IMR-90 (cell line): ENCODE measurements around the gene LMNTD2. TPM values are rescaled to one million over a fixed set of nuclear protein-coding genes. Genes with fewer than 3 reads are reported as not detected.

Experiments
- ATAC-seq: fragments of 200-7000 bp; cut with Tn5 transposase; 2 replicates; pipeline ENCODE4 v1.9.1; 2020; ENCODE audit warnings: low read depth, mild to moderate bottlenecking, moderate library complexity
- BruUV-seq: library from RNA; stranded (reverse); fragments of 400-500 nt; replicated peaks from 2 replicates; lab custom pipeline; 2021; lab: Mats Ljungman, UMichigan
- CTCF ChIA-PET: fragments of 300-600 bp; formaldehyde crosslinking; extraction: SDS; loops from one replicate; lab custom pipeline; 2021; ENCODE audit warnings: antibody characterized with exemption; lab: Yijun Ruan, JAX
- POLR2A ChIA-PET: fragments of 300-600 bp; sonication (Branson Sonifier 250); formaldehyde crosslinking; loops from one replicate; lab custom pipeline; 2022; ENCODE audit warnings: antibody characterized with exemption; ENCODE audit not compliant: unreplicated experiment; lab: Charles Lee
- DNase-seq: peaks from one replicate; pipeline ENCODE4 v3.0.0; 2013
- H2AFZ ChIP-seq: replicated peaks from 2 replicates; pipeline ENCODE3; 2013; ENCODE audit warnings: low read length, mild to moderate bottlenecking; ENCODE audit not compliant: poor library complexity
- H2AK5ac ChIP-seq: 2 replicates; pipeline ENCODE4 v1.6.1; 2013; ENCODE audit warnings: low read depth, low read length, inconsistent platforms
- H2AK9ac ChIP-seq: replicated peaks from 2 replicates; pipeline ENCODE3; 2013; ENCODE audit warnings: mild to moderate bottlenecking, low read depth, low read length, moderate library complexity; ENCODE audit not compliant: poor library complexity
- H2BK120ac ChIP-seq: 2 replicates; pipeline ENCODE4 v1.6.1; 2013; ENCODE audit warnings: low read depth, low read length, inconsistent platforms
- H2BK15ac ChIP-seq: 3 replicates; pipeline ENCODE4 v1.6.1; 2013; ENCODE audit warnings: low read depth, low read length, inconsistent platforms
- H2BK20ac ChIP-seq: 2 replicates; pipeline ENCODE4 v1.6.1; 2013; ENCODE audit warnings: low read depth, mild to moderate bottlenecking, inconsistent platforms, low read length, moderate library complexity
- H2BK5ac ChIP-seq: 2 replicates; pipeline ENCODE4 v1.6.1; 2013; ENCODE audit warnings: mild to moderate bottlenecking, low read depth, low read length, inconsistent platforms; ENCODE audit not compliant: poor library complexity, severe bottlenecking
- H3K14ac ChIP-seq: replicated peaks from 2 replicates; pipeline ENCODE4 v1.6.1; 2013; ENCODE audit warnings: low read depth, low read length, inconsistent platforms
- H3K18ac ChIP-seq: 2 replicates; pipeline ENCODE4 v1.6.1; 2013; ENCODE audit warnings: low read depth, low read length, control low read depth
- H3K23ac ChIP-seq: 2 replicates; pipeline ENCODE4 v1.6.1; 2013; ENCODE audit warnings: low read depth, low read length, inconsistent platforms
- H3K27ac ChIP-seq: 2 replicates; pipeline ENCODE4 v1.5.1; 2013; ENCODE audit warnings: mild to moderate bottlenecking, control low read depth, low read length; ENCODE audit not compliant: insufficient read depth
- H3K27me3 ChIP-seq: 2 replicates; pipeline ENCODE4 v1.6.1; 2013; ENCODE audit warnings: low read length; ENCODE audit not compliant: control insufficient read depth, insufficient read depth
- H3K36me3 ChIP-seq: 2 replicates; pipeline ENCODE4 v1.6.1; 2013; ENCODE audit warnings: low read length, mixed read lengths; ENCODE audit not compliant: control insufficient read depth, insufficient read depth
- H3K4ac ChIP-seq: 2 replicates; pipeline ENCODE4 v1.6.1; 2013; ENCODE audit warnings: low read depth, low read length, inconsistent platforms
- H3K4me1 ChIP-seq: 2 replicates; pipeline ENCODE4 v1.6.1; 2013; ENCODE audit warnings: low read length, mixed read lengths; ENCODE audit not compliant: control insufficient read depth, insufficient read depth
- H3K4me2 ChIP-seq: 2 replicates; pipeline ENCODE4 v1.6.1; 2013; ENCODE audit warnings: low read depth, mild to moderate bottlenecking, control low read depth, low read length, moderate library complexity
- H3K4me3 ChIP-seq: 2 replicates; pipeline ENCODE4 v1.5.1; 2013; ENCODE audit warnings: low read depth, mild to moderate bottlenecking, control low read depth, low read length, moderate library complexity; ENCODE audit not compliant: insufficient read depth
- H3K56ac ChIP-seq: 2 replicates; pipeline ENCODE4 v1.6.1; 2013; ENCODE audit warnings: low read length, inconsistent platforms; ENCODE audit not compliant: insufficient read depth; ENCODE audit errors: extremely low read depth
- H3K79me1 ChIP-seq, 2 experiments: 2 replicates each; pipeline ENCODE4 v1.6.1; 2013; ENCODE audit warnings: low read length in 2 of 2, inconsistent platforms in 1 of 2, low read depth in 1 of 2
- H3K9ac ChIP-seq: 2 replicates; pipeline ENCODE4 v1.6.1; 2013; ENCODE audit warnings: low read depth, low read length, control low read depth
- H3K9me1 ChIP-seq: 2 replicates; pipeline ENCODE4 v1.6.1; 2013; ENCODE audit warnings: low read length, inconsistent platforms; ENCODE audit not compliant: insufficient read depth
- H3K9me3 ChIP-seq: 2 replicates; pipeline ENCODE4 v1.6.1; 2013; ENCODE audit warnings: low read length; ENCODE audit not compliant: control insufficient read depth, insufficient read depth
- H4K20me1 ChIP-seq: 2 replicates; pipeline ENCODE4 v1.6.1; 2013; ENCODE audit warnings: low read length, inconsistent platforms; ENCODE audit not compliant: insufficient read depth
- H4K5ac ChIP-seq: 2 replicates; pipeline ENCODE4 v1.6.1; 2013; ENCODE audit warnings: mild to moderate bottlenecking, low read depth, low read length, control low read depth
- H4K8ac ChIP-seq, 2 experiments: 2 replicates each; pipeline ENCODE4 v1.6.1; 2013; ENCODE audit warnings: low read depth in 2 of 2, low read length in 2 of 2, control low read depth in 1 of 2, inconsistent platforms in 1 of 2
- H4K91ac ChIP-seq: 2 replicates; pipeline ENCODE4 v1.6.1; 2013; ENCODE audit warnings: low read depth, low read length, inconsistent platforms; ENCODE audit not compliant: insufficient read depth
- MAZ ChIP-seq: IDR thresholded peaks from 2 replicates; pipeline ENCODE4 v1.6.1; 2012; ENCODE audit warnings: low read depth, mild to moderate bottlenecking, low read length, improper control_type of control experiment, moderate library complexity, borderline replicate concordance
- WGBS, 2 experiments: methylation state at CpG; one replicate each; pipeline versions ENCODE4 v1.1.5 to v1.1.7; 2013; ENCODE audit warnings: missing lambda C conversion rate in 2 of 2; ENCODE audit not compliant: insufficient read length in 1 of 2; ENCODE audit errors: extremely low coverage in 2 of 2; 5-methylcytosine and 5-hydroxymethylcytosine counted together
- dilution Hi-C: fragments of 300-500 bp; cut with HindIII; formaldehyde crosslinking; loops from one replicate; pipeline ENCODE4 v1.14.3; 2018; ENCODE audit warnings: low sequenced_read_pairs; ENCODE audit not compliant: unreplicated experiment
- in situ Hi-C: fragments of 300-500 bp; cut with MboI; formaldehyde crosslinking; loops from 3 replicates; pipeline ENCODE4 v1.14.3; 2019; ENCODE audit warnings: low sequenced_read_pairs, inconsistent platforms, mixed read lengths
- intact Hi-C: fragments of 100-400 bp; cut with micrococcal nuclease; formaldehyde crosslinking; loops from 2 replicates; pipeline ENCODE4 v1.10.0; 2022
- polyA plus RNA-seq, 3 experiments: library from polyadenylated mRNA; depleted of rRNA; stranded (reverse); fragments of >200 nt; gene quantifications; 2 replicates each; pipeline ENCODE4 v1.2.3, GENCODE V29; 2012; ENCODE audit warnings: low replicate concordance in 1 of 3
- total RNA-seq: library from RNA; depleted of rRNA; stranded (reverse); fragments of >200 nt; gene quantifications from 2 replicates; pipeline ENCODE4 v1.2.3, GENCODE V29; 2012
- TF ChIP-seq, protein P1 (sequence below): conservative IDR thresholded peaks from 2 replicates; pipeline ENCODE4 v1.5.1; 2012; ENCODE audit warnings: mild to moderate bottlenecking, low read depth, low read length, improper control_type of control experiment

LMNTD2 gene
- total and polyA plus RNA-seq, 2 of the 4 experiments (the other 2 are of a cell fraction): 0.18 to 1.3 TPM

DNA sequence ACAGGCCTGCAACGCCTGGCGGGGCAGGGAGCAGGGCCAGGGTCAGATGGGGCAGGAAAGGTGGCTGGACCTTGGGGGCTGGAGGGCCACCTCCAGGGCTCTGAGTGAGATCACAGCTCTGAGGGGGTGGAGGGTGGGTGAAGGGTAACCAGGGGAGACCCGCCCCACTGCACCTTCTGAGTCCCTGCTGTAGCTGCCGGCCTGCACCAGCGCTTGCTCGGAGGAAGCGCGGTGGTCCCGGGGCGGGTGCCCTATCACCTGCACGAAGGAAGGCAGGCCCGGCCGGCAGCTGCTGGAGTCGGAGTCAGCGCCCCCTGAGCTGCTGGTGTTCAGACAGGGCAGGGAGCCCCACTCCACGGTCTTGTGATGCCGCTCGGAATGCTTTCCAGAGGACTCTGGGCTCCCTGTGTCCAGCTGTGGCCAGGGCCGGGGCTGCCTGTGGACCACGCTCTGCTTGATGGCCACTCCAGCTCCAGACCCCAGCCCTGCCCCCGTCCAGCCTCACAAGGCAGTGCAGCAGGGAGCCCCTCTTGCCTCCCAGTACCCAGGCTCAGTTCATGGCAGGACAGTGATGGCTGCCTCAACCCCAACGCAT, 3.8 kb downstream of the LMNTD2 start:
- 67% methylated on average over 7 of the region's 22 CpGs; no CpG with 5 or more reads in 1 of the 2 experiments for WGBS, 2 experiments
- intact Hi-C loops: loop anchor here (10.0 kb wide), 1 partner anchor 168 kb away; no protein-coding TSS in a partner anchor
- H4K20me1 ChIP-seq: peaks cover 6% of the 10 kb centered on the region; the same call in 1 of the 2 replicates
- ChIA-PET POLR2A (no interaction called here), CTCF (no interaction called here)
- peak overlapping the region; percentile 72 for H2AK9ac ChIP-seq
- H3K27ac ChIP-seq: no peak overlapping the region
- H3K79me1 ChIP-seq: peaks cover 0 to 4% of the 10 kb centered on the region in 2 experiments; a peak in 2 of 4 replicates
- no peak overlapping the region for H3K14ac ChIP-seq
- no peak overlapping the region for H2AK5ac ChIP-seq
- no peak overlapping the region for H3K9ac ChIP-seq
- BruUV-seq: no TSS peak
- H2AFZ ChIP-seq: no peak overlapping the region
- no peak overlapping the region for H3K4me3 ChIP-seq
- H3K18ac ChIP-seq: no peak overlapping the region
- DNase-seq (no peak), ATAC-seq (no peak)
- no peak overlapping the region for H4K91ac ChIP-seq
- no peak overlapping the region for H4K8ac ChIP-seq
- H3K56ac ChIP-seq: no peak overlapping the region
- dilution Hi-C loops: no loop called here
- H3K27me3 ChIP-seq: peaks cover 57% of the 10 kb centered on the region
- no peaks in the 10 kb centered on the region for H3K36me3 ChIP-seq
- H2BK120ac ChIP-seq: no peak overlapping the region
- no peak overlapping the region for H2BK20ac ChIP-seq
- peaks cover 2% of the 10 kb centered on the region; the same call in 1 of the 2 replicates for H3K9me1 ChIP-seq
- no peak overlapping the region for H4K5ac ChIP-seq
- H3K23ac ChIP-seq: 0 out of 2 replicates have a peak overlapping the region, but pooled peaks have one; percentile 38
- TF ChIP-seq MAZ: no peak
- TF ChIP-seq, protein P1, sequence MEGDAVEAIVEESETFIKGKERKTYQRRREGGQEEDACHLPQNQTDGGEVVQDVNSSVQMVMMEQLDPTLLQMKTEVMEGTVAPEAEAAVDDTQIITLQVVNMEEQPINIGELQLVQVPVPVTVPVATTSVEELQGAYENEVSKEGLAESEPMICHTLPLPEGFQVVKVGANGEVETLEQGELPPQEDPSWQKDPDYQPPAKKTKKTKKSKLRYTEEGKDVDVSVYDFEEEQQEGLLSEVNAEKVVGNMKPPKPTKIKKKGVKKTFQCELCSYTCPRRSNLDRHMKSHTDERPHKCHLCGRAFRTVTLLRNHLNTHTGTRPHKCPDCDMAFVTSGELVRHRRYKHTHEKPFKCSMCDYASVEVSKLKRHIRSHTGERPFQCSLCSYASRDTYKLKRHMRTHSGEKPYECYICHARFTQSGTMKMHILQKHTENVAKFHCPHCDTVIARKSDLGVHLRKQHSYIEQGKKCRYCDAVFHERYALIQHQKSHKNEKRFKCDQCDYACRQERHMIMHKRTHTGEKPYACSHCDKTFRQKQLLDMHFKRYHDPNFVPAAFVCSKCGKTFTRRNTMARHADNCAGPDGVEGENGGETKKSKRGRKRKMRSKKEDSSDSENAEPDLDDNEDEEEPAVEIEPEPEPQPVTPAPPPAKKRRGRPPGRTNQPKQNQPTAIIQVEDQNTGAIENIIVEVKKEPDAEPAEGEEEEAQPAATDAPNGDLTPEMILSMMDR: no peak
- H2BK5ac ChIP-seq: no peak overlapping the region
- no peak overlapping the region for H3K4me2 ChIP-seq
- H3K9me3 ChIP-seq: no peaks in the 10 kb centered on the region
- H3K4ac ChIP-seq: no peak overlapping the region
- peaks cover 12% of the 10 kb centered on the region for H3K4me1 ChIP-seq
- no peak overlapping the region for H2BK15ac ChIP-seq
- in situ Hi-C loops: no loop called here
